GM19372 (cell line): Measurements from ENCODE around the gene KRT75.

Source experiments
- ATAC-seq: cut with Tn5 transposase; IDR thresholded peaks from one replicate; pipeline ENCODE4 v1.9.1; 2021; ENCODE audit warnings: mild to moderate bottlenecking, low read depth, moderate library complexity; ENCODE audit not compliant: unreplicated experiment

KRT75 gene

DNA sequence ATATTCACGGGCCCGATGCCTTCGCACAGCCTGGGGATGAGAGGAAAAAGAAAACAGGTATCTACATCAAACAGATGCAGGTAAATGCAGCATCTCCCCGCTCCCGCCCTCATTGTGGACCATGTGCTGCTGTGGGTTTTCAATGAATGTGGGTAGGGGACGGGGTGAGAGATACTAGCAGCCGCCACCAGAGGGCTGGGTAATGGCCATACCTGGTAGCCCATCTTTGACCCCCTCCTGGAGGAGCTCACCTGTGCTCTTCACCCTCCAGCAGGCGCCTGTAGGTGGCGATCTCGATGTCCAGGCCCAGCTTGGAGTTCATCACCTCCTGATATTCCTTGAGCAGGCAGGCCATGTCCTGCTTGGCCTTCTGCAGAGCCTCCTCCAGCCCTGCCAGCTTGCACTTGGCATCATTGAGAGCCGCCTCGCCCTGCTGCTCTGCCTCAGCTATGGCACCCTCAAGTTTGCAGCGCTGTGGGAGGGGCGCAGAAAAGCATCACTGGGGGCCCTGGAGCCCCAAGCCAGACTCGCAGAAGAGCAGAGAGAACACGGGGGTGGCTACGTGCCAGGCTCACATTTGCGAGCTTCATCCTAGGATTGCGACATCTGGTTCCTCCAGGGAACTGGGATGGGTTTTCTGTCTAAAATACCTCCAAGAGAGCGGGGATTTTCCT lies 38.3 kb downstream of the KRT75 start:
- ATAC-seq = no peak

DNA sequence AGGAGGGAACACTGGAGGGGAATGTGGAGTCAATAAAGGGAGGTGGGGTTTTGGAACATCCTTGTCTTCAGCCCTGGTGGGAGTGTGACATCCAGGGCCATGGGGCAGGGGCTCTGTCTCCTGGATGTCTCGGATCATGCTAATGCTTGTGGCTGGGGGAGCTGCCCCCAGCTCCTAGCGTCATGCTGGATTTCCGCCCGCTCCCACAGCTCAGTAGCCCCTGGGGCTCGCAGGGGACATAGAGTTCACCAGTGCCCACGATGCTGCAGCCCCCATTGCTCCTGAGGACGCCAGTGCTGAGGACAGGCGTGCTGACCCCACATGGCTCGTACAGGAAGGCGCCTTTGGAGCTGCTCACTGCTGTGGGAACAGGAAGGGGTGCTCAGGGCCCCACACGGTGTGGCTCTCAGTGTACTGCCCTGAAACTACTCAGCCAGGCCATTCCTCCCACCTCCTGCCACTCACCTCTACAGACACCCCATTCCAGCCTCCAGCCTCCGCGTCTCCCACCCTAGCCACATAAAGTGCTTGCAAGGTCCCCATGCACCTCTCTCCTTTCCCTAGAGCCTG lies 39.2 kb downstream of the KRT75 start:
- no peak for ATAC-seq

DNA sequence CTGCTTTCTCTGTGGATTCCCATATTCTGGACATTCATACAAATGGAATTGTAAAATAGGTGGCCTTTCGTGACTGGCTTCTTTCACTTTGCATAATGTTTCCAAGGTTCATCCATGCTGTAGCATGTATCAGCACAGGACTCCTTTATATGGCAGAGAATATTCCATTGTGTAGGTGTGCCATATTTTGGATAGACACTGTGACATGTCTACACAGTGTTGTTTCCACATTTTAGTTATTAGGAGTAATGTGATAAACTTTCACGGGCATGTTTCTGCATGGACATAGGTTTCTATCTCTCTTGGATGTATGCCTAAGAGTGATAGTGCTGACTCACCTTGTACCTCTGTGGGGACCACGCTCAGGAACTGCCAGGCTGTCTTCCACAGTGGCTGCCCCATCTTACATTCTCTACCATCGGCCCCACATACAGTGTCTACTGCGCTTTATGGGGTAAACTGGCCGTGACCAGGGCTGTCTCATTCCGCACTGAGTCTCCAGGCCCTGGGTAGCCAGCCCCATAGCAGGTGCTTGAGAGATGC lies 41.6 kb downstream of the KRT75 start:
- ATAC-seq = no peak

DNA sequence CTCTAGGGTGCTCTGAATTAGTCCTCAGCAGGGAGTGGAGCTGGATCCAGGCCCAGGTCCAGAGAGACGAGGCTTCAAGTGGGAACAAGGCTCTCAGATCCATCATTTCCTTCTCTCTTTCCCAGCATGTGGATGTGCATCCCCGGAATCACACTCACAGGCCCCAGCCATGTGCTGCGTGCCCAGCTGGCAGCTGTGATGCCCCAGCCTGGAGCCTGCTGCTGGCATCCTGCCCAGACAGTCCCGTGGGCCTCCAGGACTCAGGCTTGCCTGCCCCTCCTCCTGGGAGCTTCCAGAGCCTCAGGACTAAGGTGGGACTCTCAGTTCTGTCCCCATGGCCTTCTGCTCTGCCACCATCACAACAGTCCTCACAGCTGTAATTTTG lies 42.6 kb downstream of the KRT75 start:
- ATAC-seq = no peak

DNA sequence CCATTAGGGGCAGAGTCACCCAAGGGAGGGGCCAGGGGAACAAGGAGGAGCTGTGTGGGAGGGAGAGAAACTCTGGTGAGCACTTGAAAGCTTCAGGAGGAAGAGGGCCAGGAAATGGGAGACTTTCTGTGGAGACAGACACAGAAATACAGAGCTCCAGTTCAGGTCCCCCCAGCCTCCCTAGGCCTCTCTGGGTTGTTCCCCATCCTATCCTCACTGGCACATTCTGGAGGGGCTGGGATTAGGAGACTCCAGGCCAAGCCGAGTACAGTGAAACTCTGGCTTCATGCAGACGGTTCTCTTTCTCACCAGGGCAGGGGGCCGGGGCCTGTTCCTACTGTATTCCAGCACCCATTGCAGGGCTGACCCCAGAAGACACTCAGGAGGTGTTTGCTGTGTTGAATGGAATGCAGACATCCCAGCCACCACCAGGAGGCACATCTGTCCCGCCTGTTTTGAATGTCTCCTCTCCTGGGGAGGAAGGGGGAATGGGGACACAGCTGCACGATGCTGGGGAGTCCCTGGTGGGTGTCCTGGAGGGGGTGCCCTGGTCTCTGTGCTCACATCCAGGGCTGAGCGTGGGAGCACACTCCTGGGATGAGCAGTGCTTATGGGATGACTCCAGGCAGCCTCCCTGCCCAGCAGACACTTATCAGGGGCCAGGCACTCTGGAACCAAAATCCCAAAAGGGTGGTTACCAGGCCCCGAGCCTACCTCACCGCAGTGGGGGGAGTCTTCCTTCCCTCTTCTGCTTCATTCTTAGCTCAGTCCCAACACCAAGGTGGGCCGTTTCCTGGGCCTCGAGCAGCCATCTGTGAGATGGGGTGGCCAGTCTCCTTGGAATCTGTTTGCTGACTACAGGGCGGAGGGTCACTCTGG lies 43.2 kb downstream of the KRT75 start:
- no peak for ATAC-seq

DNA sequence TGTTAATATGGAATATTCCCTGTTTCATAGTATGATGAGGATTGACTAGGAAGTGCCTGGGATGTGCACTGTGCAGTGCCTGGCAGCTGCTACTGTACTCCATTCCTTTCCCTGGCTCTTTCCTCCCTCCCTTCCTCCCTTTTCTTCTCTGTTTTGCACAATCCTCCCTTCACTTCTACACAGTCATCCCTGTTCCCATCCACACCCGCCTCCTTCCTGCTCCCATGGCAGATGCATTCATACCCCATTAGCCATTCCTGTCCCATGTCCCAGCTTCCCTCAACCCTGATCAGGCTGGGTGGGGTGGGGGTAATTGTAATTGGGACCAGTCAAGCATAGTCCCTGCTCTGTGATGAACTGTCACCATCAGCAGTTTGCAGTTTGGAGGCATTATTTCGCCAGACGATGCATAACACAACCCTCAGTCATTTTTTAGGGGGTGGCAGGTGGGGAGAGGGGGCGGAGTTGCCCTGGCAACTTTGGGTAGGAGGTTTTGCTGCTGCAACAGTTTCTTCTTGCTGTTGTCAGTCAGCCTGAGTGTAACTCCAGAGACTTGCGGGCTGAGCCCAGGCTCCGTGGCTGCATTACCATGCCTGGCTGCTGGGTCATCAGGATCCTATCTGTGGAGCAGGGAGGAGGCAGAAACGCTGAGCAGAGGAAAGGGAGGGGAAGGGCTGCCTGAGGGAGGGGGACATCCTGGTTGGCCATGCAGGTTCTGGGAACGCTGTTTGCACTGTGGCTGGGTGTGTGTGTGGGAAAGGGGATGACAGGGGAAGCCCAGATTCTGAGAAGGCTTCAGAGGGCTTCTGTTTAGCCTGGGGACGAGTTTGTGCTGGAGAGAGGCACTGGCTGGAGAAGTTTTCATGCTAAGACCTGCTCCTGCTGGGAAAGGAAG lies 44.6 kb downstream of the KRT75 start:
- ATAC-seq = no peak

DNA sequence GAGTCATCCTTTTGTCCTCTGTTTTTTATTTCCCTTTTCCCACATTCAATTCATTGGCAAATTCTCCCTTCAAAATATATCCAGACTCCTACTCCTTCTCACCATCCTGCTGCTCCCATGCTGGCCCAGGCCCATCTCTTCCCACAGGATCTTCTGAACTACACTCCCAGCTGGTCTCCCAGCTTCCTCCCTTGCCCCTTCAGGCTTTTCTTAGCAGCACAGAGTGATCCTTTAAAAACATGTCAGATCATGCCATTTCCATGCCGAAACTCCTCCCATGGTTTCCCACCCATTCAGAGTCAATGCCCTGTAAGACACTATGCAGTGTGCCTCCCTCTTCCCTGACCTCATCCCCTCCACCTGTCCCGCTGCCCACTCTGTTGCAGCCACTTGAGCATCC lies 46.3 kb downstream of the KRT75 start:
- no peak for ATAC-seq

DNA sequence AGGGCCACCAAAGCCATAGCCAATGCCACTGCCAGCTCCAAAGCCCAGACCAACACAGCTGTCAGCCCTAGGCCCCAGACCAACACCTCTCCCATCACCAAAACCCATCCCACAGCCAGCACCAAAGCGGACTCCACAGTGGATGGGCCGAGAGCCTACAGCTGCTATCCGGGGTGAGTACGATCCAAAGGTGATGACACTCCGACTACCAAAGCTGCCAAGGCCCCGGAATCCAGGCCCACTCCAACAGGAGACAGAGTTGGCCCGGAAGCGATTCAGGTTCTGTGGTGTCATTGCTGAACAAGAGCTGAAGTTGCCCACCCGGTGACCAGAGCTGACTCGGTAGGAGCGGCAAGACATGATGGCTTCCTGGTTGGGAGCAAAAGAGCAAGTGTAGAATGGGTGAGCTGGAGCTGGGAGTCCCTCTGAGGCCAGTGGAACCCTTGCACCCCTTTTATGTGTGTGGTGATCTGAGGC lies 48.9 kb downstream of the KRT75 start, which contains the start of gene KRT84:
TSS of gene KRT84 (minus strand) at position 427 of the 477 bp plus-strand sequence. CDS start at position 360, 67 bp downstream.
- no peak for ATAC-seq

DNA sequence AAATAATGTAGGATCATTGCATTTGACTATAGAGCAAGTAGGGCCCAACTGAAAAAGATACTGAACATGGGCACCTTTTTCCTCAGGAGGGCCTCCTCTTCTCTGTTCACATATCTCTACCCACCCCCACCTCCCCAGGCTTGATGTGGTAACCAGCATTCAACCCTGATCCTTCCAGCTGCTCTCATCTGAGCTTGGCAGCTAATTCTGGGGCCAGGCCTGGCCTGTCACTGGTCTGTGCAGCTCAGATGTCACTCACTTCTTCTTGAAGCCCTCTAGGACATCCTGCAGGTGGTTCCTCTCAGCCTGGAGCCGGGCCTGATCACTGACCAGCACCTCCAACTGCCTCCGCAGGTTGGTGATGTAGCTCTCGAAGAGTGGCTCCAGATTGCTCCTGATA lies 50.8 kb downstream of the KRT75 start:
- ATAC-seq = no peak

DNA sequence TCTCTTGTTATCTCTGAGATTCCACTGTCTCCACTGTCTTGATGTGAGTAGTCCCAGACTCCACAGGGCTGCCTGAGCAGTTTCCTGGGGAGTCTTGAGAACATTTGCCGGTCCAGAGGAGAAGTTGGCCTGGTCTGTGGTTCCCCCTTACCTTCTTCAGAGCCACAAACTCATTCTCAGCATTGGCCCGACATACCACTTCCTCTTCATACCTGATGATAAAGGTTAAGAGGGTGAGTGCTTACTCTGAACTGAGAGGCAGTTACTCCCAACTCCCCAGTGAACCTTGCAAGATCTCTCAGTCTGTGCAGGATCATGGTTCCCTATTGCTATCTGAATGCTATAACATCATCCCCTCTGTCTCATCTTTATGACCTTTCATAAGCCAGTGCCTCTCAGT lies 51.3 kb downstream of the KRT75 start:
- no peak for ATAC-seq

DNA sequence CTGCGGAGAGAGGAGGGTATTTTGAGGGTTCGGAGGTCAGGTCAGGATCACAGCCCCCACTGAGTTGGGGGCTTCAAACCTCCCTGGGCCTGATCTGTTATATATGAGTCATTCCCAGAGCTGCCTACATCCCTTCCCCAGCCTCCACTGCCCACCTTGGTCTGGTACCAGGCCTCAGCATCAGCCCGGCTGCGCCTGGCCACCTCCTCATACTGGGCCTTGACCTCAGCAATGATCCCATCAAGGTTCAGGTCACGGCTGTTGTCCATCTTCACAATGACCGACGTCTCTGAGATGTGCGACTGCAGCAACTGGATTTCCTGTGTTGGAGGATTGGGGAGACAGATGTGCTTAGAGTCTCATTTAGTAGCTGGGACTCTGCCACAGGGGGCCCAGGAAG lies 53.0 kb downstream of the KRT75 start:
- no peak for ATAC-seq

DNA sequence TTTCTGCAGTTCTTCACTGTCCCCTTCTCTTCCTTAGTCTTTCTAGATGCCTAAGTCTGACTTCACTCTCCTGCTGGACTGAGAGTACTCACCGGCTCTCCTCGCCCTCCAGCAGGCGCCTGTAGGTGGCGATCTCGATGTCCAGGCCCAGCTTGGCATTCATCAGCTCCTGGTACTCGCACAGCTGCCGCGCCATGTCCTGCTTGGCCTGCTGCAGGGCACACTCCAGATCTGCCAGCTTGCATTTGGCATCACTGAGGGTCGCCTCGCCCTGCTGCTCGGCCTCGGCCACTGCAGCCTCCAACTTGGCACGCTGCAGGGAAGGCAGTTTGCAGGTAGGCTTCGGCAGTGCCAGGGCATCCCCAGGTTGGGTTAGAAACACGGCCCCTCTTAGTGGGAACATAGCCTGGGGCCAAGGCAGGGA lies 53.9 kb downstream of the KRT75 start:
- no peak for ATAC-seq

DNA sequence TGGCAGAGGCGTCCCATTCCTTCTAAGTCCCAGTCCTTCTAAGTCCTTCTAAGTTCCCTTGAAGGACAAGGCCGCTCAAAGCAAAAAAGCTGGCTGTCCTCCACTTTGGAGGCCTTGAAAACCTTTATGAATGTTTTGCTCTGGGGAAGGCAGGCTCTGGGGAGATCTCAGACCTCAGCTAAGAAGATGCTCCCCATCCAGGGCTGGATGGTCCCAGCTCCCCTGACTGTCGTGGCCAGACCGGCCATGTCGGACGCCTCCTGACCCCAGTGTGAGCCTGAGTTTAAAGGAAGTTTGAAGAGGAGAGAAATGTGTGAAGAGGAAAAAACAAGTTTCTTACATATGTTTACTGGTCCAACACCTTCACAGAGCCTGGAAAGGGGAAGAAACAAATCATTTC lies 54.6 kb downstream of the KRT75 start:
- no peak for ATAC-seq

DNA sequence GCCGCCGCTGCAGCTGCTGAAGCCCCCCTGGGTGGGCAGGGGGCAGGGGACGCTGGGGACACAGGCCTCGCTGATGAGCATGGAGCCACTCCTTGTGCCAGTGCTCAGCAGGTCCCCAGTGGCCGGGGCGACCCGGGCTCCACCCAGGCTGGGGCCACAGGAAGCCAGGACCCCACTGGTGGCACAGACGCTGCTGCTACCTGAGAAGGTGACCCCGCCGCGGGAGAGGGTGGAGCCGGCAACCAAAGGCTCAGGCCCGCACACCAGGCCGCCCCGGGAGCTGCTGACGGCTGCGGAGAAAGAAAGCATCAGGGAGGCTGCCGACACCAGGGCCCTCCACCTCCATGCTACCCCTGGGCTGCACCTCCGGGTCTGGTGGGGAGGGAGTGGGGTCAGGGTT lies 56.1 kb downstream of the KRT75 start:
- no peak for ATAC-seq

DNA sequence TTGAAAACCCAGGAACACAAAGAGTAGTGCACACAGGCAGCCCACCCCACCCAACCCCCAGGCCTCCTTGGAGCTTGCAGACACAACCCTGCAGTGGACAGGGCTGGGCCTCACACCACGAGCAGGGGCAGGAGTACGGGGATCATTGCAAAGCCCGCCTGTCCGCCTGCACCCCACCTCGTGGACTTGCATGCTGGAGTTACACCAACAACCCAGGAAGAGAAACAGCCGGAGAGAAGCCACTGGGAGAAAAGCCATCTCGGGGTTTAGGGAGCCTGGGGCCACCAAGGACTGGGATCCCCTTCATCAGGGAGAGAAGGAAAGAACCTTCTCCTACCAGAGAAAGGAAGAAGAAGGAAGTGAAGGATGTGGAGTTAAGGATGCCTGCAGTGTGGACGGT lies 56.9 kb downstream of the KRT75 start:
- no peak for ATAC-seq
